GM23338 (cell line): Measurements from ENCODE around the gene SASS6. TPM values are rescaled to one million over a fixed set of nuclear protein-coding genes. Genes with fewer than 3 reads are reported as not detected.

ENCODE experiments used
- EZH2 ChIP-seq: fragments of 200-600 bp; sonication (generic); IDR thresholded peaks from one replicate; pipeline ENCODE4 v1.8.0; 2017; ENCODE audit warnings: antibody characterized with exemption, mild to moderate bottlenecking, low read depth; ENCODE audit not compliant: unreplicated experiment
- EZH2phosphoT487 ChIP-seq: fragments of 200-600 bp; sonication (generic); IDR thresholded peaks from one replicate; pipeline ENCODE4 v1.8.1; 2018; ENCODE audit warnings: antibody characterized with exemption; ENCODE audit not compliant: unreplicated experiment
- NANOG ChIP-seq: IDR thresholded peaks from 2 replicates; pipeline ENCODE4 v1.6.1; 2016; ENCODE audit warnings: antibody characterized with exemption, borderline replicate concordance
- POLR2AphosphoS5 ChIP-seq: IDR thresholded peaks from 2 replicates; pipeline ENCODE4 v1.6.1; 2016; ENCODE audit warnings: antibody characterized with exemption, low read depth
- ZNF331 ChIP-seq: fragments of 250-450 bp; sonication (Bioruptor Pico); IDR thresholded peaks from 2 replicates; pipeline ENCODE4 v1.5.0; 2020; ENCODE audit warnings: low read depth, mild to moderate bottlenecking, moderate library complexity
- polyA plus RNA-seq: library from polyadenylated mRNA; unstranded; fragments of >200 nt; fragmentation: Nextera tagmentation; extraction: Ambion mirVana; gene quantifications from 2 replicates; pipeline ENCODE4 v1.2.1, GENCODE V29; 2016
- total RNA-seq: library from RNA; depleted of rRNA; stranded (reverse); fragments of >200 nt; shearing (Covaris generic); gene quantifications from 2 replicates; pipeline ENCODE4 v1.2.3, GENCODE V29; 2014
- TF ChIP-seq, protein P1 (sequence below): fragments of 250-450 bp; sonication (Bioruptor Pico); IDR thresholded peaks from 2 replicates; pipeline ENCODE4 v1.5.0; 2020; ENCODE audit warnings: mild to moderate bottlenecking, moderate library complexity
- TF ChIP-seq, protein P2 (sequence below): IDR thresholded peaks from 2 replicates; pipeline ENCODE4 v1.6.1; 2016; ENCODE audit warnings: antibody characterized with exemption
- TF ChIP-seq, protein P3 (sequence below), 2 experiments: fragments of 200-600 bp in 1 of 2; sonication (generic) in 1 of 2; conservative IDR thresholded peaks; 2 replicates each; pipeline versions ENCODE4 v1.5.1 to v1.6.1; 2016 to 2017; ENCODE audit warnings: antibody characterized with exemption in 2 of 2, low read depth in 2 of 2, mild to moderate bottlenecking in 2 of 2, moderate library complexity in 1 of 2

The SASS6 gene
- total and polyA plus RNA-seq, 2 experiments from 2014 or later, result 17.0 to 21.1 TPM

DNA sequence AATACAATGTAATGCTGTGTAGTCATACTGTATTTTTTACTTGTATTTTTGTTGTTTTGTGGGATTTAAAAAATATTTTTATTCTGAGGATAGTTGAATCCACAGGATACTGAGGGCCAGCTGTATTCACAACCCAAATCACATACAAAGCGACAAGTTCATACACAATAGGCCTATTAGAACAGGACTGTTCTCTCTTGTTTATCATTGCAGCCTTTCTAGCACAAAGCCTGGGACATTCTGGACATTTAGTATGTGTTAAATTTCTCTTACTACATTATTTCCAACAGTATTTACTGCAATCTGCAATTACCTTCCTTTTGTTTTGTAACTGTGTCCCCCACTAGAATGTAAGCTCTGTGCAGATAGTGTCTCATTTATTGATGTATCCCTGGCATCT lies 97.5 kb downstream of the SASS6 start (continued):
- TF ChIP-seq, protein P1, sequence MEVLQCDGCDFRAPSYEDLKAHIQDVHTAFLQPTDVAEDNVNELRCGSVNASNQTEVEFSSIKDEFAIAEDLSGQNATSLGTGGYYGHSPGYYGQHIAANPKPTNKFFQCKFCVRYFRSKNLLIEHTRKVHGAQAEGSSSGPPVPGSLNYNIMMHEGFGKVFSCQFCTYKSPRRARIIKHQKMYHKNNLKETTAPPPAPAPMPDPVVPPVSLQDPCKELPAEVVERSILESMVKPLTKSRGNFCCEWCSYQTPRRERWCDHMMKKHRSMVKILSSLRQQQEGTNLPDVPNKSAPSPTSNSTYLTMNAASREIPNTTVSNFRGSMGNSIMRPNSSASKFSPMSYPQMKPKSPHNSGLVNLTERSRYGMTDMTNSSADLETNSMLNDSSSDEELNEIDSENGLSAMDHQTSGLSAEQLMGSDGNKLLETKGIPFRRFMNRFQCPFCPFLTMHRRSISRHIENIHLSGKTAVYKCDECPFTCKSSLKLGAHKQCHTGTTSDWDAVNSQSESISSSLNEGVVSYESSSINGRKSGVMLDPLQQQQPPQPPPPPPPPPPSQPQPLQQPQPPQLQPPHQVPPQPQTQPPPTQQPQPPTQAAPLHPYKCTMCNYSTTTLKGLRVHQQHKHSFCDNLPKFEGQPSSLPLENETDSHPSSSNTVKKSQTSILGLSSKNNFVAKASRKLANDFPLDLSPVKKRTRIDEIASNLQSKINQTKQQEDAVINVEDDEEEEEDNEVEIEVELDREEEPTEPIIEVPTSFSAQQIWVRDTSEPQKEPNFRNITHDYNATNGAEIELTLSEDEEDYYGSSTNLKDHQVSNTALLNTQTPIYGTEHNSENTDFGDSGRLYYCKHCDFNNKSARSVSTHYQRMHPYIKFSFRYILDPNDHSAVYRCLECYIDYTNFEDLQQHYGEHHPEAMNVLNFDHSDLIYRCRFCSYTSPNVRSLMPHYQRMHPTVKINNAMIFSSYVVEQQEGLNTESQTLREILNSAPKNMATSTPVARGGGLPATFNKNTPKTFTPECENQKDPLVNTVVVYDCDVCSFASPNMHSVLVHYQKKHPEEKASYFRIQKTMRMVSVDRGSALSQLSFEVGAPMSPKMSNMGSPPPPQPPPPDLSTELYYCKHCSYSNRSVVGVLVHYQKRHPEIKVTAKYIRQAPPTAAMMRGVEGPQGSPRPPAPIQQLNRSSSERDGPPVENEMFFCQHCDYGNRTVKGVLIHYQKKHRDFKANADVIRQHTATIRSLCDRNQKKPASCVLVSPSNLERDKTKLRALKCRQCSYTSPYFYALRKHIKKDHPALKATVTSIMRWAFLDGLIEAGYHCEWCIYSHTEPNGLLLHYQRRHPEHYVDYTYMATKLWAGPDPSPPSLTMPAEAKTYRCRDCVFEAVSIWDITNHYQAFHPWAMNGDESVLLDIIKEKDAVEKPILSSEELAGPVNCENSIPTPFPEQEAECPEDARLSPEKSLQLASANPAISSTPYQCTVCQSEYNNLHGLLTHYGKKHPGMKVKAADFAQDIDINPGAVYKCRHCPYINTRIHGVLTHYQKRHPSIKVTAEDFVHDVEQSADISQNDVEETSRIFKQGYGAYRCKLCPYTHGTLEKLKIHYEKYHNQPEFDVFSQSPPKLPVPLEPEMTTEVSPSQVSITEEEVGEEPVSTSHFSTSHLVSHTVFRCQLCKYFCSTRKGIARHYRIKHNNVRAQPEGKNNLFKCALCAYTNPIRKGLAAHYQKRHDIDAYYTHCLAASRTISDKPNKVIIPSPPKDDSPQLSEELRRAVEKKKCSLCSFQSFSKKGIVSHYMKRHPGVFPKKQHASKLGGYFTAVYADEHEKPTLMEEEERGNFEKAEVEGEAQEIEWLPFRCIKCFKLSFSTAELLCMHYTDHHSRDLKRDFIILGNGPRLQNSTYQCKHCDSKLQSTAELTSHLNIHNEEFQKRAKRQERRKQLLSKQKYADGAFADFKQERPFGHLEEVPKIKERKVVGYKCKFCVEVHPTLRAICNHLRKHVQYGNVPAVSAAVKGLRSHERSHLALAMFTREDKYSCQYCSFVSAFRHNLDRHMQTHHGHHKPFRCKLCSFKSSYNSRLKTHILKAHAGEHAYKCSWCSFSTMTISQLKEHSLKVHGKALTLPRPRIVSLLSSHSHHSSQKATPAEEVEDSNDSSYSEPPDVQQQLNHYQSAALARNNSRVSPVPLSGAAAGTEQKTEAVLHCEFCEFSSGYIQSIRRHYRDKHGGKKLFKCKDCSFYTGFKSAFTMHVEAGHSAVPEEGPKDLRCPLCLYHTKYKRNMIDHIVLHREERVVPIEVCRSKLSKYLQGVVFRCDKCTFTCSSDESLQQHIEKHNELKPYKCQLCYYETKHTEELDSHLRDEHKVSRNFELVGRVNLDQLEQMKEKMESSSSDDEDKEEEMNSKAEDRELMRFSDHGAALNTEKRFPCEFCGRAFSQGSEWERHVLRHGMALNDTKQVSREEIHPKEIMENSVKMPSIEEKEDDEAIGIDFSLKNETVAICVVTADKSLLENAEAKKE (CRISPR knock-in tag), result no peak
- no peak for TF ChIP-seq EZH2phosphoT487
- TF ChIP-seq EZH2, result no peak
- TF ChIP-seq NANOG, result no peak
- TF ChIP-seq ZNF331 (CRISPR knock-in tag), result no peak
- TF ChIP-seq, protein P2, sequence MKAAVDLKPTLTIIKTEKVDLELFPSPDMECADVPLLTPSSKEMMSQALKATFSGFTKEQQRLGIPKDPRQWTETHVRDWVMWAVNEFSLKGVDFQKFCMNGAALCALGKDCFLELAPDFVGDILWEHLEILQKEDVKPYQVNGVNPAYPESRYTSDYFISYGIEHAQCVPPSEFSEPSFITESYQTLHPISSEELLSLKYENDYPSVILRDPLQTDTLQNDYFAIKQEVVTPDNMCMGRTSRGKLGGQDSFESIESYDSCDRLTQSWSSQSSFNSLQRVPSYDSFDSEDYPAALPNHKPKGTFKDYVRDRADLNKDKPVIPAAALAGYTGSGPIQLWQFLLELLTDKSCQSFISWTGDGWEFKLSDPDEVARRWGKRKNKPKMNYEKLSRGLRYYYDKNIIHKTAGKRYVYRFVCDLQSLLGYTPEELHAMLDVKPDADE, result no peak
- TF ChIP-seq, protein P3, sequence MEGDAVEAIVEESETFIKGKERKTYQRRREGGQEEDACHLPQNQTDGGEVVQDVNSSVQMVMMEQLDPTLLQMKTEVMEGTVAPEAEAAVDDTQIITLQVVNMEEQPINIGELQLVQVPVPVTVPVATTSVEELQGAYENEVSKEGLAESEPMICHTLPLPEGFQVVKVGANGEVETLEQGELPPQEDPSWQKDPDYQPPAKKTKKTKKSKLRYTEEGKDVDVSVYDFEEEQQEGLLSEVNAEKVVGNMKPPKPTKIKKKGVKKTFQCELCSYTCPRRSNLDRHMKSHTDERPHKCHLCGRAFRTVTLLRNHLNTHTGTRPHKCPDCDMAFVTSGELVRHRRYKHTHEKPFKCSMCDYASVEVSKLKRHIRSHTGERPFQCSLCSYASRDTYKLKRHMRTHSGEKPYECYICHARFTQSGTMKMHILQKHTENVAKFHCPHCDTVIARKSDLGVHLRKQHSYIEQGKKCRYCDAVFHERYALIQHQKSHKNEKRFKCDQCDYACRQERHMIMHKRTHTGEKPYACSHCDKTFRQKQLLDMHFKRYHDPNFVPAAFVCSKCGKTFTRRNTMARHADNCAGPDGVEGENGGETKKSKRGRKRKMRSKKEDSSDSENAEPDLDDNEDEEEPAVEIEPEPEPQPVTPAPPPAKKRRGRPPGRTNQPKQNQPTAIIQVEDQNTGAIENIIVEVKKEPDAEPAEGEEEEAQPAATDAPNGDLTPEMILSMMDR (conservative IDR thresholded peaks at IDR 0.05; ENCODE audit: low read depth in 2 of 2), result no peak
- no peak for TF ChIP-seq POLR2AphosphoS5
